ENCODE results near the gene OR2AG1. TPM values are rescaled to one million over a fixed set of nuclear protein-coding genes. Genes with fewer than 3 reads are reported as not detected.

The OR2AG1 gene
- total RNA-seq, 4 donors from 2014 or later: not detected

- 100% methylated on average over 2 of the region's 5 CpGs; no CpG with 5 or more reads in 1 of the 2 donors for WGBS, 2 donors
- Histone ChIP-seq H3K9me3 (no peaks in the 10 kb centered on the region), H3K4me3 (no peak overlapping the region), H3K27me3 (no peaks in the 10 kb centered on the region), H3K36me3 (no peaks in the 10 kb centered on the region), H3K27ac (no peak overlapping the region), H3K4me1 (no peaks in the 10 kb centered on the region)
- intact Hi-C loops (cut with DNase I): no loop called here
- DNase-seq: no peak
- TF ChIP-seq CTCF (IDR thresholded peaks at IDR 0.05): no peak
- TF ChIP-seq POLR2A (IDR thresholded peaks at IDR 0.05): no peak
Measured at GRCh38 chr11:6818967-6819366, 36.1 kb downstream of the OR2AG1 start.

- H3K4me3 ChIP-seq: no peak overlapping the region
- no peak for TF ChIP-seq POLR2A (IDR thresholded peaks at IDR 0.05)
- TF ChIP-seq CTCF (IDR thresholded peaks at IDR 0.05): no peak
- H3K4me1 ChIP-seq: no peaks in the 10 kb centered on the region
- intact Hi-C loops (cut with DNase I): no loop called here
- no peaks in the 10 kb centered on the region for H3K27me3 ChIP-seq
- H3K9me3 ChIP-seq: no peaks in the 10 kb centered on the region
- DNase-seq: no peak
- H3K27ac ChIP-seq: no peak overlapping the region
- 52 to 80% methylated on average over 5 of the region's 5 CpGs for WGBS, 2 donors
- no peaks in the 10 kb centered on the region for H3K36me3 ChIP-seq
Measured at GRCh38 chr11:6824136-6824823, 41.5 kb downstream of the OR2AG1 start.

- Histone ChIP-seq H3K4me1 (no peaks in the 10 kb centered on the region), H3K27me3 (no peaks in the 10 kb centered on the region), H3K9me3 (no peaks in the 10 kb centered on the region), H3K4me3 (no peak overlapping the region), H3K36me3 (no peaks in the 10 kb centered on the region), H3K27ac (no peak overlapping the region)
- no peak for TF ChIP-seq POLR2A (IDR thresholded peaks at IDR 0.05)
- TF ChIP-seq CTCF (IDR thresholded peaks at IDR 0.05): no peak
- WGBS, 2 donors: 65 to 74% methylated on average over 7 of the region's 7 CpGs
- intact Hi-C loops (cut with DNase I): no loop called here
- no peak for DNase-seq
Measured at GRCh38 chr11:6825231-6825744, 42.5 kb downstream of the OR2AG1 start.

GRCh38 chr11:6828103-6828502 is 45.3 kb downstream of the OR2AG1 start:
- intact Hi-C loops (cut with DNase I): no loop called here
- DNase-seq: no peak
- 63 to 71% methylated on average over 1 of the region's 1 CpG for WGBS, 2 donors

More at GRCh38 chr11:6828103-6828502, 45.3 kb downstream of the OR2AG1 start:
- Histone ChIP-seq H3K9me3 (no peaks in the 10 kb centered on the region), H3K27ac (no peak overlapping the region), H3K36me3 (no peaks in the 10 kb centered on the region), H3K27me3 (no peaks in the 10 kb centered on the region), H3K4me3 (no peak overlapping the region), H3K4me1 (no peaks in the 10 kb centered on the region)
- TF ChIP-seq POLR2A (IDR thresholded peaks at IDR 0.05) (no peak), CTCF (IDR thresholded peaks at IDR 0.05) (no peak)
